ENCODE results near the gene USE1. TPM values are rescaled to one million over a fixed set of nuclear protein-coding genes. Genes with fewer than 3 reads are reported as not detected.

Gene USE1
- total and polyA plus RNA-seq, 8 donors: 16.2 to 113 (median 55.3) TPM; not detected in 1

- peaks cover 14 to 29% (median 26%) of the 10 kb centered on the region in 4 donors for H3K4me1 ChIP-seq
- H3K4me3 ChIP-seq: no peak overlapping the region
- intact Hi-C loops (cut with DNase I; ENCODE audit: low total_unique reads): no loop called here
- TF ChIP-seq POLR2AphosphoS5 (IDR thresholded peaks at IDR 0.05): no peak
- TF ChIP-seq, protein P1, sequence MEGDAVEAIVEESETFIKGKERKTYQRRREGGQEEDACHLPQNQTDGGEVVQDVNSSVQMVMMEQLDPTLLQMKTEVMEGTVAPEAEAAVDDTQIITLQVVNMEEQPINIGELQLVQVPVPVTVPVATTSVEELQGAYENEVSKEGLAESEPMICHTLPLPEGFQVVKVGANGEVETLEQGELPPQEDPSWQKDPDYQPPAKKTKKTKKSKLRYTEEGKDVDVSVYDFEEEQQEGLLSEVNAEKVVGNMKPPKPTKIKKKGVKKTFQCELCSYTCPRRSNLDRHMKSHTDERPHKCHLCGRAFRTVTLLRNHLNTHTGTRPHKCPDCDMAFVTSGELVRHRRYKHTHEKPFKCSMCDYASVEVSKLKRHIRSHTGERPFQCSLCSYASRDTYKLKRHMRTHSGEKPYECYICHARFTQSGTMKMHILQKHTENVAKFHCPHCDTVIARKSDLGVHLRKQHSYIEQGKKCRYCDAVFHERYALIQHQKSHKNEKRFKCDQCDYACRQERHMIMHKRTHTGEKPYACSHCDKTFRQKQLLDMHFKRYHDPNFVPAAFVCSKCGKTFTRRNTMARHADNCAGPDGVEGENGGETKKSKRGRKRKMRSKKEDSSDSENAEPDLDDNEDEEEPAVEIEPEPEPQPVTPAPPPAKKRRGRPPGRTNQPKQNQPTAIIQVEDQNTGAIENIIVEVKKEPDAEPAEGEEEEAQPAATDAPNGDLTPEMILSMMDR (IDR thresholded peaks at IDR 0.05): no peak
- TF ChIP-seq EP300 (IDR thresholded peaks at IDR 0.05): no peak
- no peak for TF ChIP-seq POLR2A (IDR thresholded peaks at IDR 0.05)
- peaks cover 13 to 30% (median 25%) of the 10 kb centered on the region in 4 donors for H3K36me3 ChIP-seq
- H3K27ac ChIP-seq: no peak overlapping the region
- H3K9me3 ChIP-seq: no peaks in the 10 kb centered on the region
- H3K27me3 ChIP-seq: no peaks in the 10 kb centered on the region
- DNase-seq: no peak
- WGBS, 5 donors: 97 to 100% (median 98%) methylated on average over 6 to 8 of the region's 8 CpGs
Observed at GRCh38 chr19:17219286-17219685, 4.1 kb downstream of the USE1 start.

GRCh38 chr19:17220207-17220758, 5.1 kb downstream of the USE1 start:
- Histone ChIP-seq H3K36me3 (peaks cover 13 to 30% (median 25%) of the 10 kb centered on the region in 4 donors), H3K27ac (peak overlapping the region in 3 of 5 donors; percentile 16 to 39 (median 34)), H3K4me1 (peaks cover 7 to 24% (median 18%) of the 10 kb centered on the region in 4 donors), H3K27me3 (no peaks in the 10 kb centered on the region), H3K4me3 (no peak overlapping the region), H3K9me3 (no peaks in the 10 kb centered on the region)
- 31 to 42% (median 33%) methylated on average over 13 to 14 of the region's 14 CpGs for WGBS, 5 donors
- intact Hi-C loops (cut with DNase I; ENCODE audit: low total_unique reads): no loop called here
- no peak for TF ChIP-seq EP300 (IDR thresholded peaks at IDR 0.05)
- TF ChIP-seq, protein P1 (IDR thresholded peaks at IDR 0.05): no peak
- TF ChIP-seq POLR2A (IDR thresholded peaks at IDR 0.05): no peak
- peak in 1 of 2 donors; percentile 82 for DNase-seq

GRCh38 chr19:17225053-17225452, 9.9 kb downstream of the USE1 start:
- intact Hi-C loops (cut with DNase I; ENCODE audit: low total_unique reads): no loop called here
- Histone ChIP-seq H3K4me3 (no peak overlapping the region), H3K27ac (no peak overlapping the region), H3K36me3 (peaks cover 0 to 16% (median 14%) of the 10 kb centered on the region in 4 donors), H3K27me3 (no peaks in the 10 kb centered on the region), H3K4me1 (peaks cover 12 to 30% (median 24%) of the 10 kb centered on the region in 4 donors), H3K9me3 (no peaks in the 10 kb centered on the region)
- DNase-seq: no peak
- 77 to 88% (median 81%) methylated on average over 10 of the region's 10 CpGs for WGBS, 5 donors
- no peak for TF ChIP-seq POLR2AphosphoS5 (IDR thresholded peaks at IDR 0.05)
- TF ChIP-seq, protein P1 (IDR thresholded peaks at IDR 0.05): no peak
- no peak for TF ChIP-seq EP300 (IDR thresholded peaks at IDR 0.05)
- no peak for TF ChIP-seq POLR2A (IDR thresholded peaks at IDR 0.05)

DNA sequence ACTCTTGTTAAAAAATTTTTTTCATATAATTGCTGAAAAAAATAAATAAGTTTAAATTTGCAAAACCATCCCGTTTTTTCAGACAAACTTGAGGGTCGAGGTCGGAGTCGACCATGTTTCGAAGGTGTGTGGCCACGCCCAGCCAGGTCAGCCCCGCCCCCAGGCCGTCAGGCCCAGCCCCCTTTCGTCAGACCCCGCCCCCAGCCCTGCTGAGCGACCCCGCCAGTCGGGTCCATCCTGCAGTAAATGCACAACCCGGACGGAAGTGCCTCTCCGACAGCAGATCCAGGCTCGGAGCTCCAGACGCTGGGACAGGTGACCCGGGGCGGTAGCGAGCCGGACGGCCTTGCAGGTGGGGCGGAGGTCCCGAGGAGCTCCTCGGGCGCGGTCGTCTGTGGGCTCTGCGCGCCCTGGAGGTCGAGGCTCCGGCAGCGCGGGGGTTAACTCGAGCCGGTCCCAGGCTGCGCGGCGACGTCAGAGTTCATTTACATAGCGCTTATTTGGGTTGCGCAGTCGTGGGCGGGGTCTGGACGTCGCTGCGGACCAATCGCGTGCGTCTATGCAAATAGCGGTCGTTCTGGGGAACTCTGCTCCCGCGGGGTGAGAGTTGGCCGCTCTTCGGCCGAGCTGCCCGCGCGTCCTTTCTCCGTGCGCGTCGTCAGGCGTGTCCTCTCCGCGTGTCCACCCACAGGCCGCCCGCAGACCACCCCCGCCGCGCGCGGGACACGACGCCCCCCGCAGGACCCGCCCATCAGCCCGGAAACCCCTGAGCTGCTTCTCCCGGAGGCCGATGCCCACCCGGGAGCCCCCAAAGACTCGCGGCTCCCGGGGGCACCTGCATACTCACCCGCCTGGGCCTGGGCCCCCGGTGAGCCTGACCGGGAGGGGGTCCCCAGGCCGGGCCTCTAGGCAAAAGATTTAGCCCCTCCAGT, 11.1 kb downstream of the USE1 start, which contains the start of gene OCEL1:
Gene OCEL1 (plus strand): TSS at position 225 of the 932 bp plus-strand sequence. CDS start 22 bp downstream, at position 247.
- TF ChIP-seq, protein P1 (IDR thresholded peaks at IDR 0.05): no peak
- TF ChIP-seq POLR2A (IDR thresholded peaks at IDR 0.05) (no peak), POLR2AphosphoS5 (IDR thresholded peaks at IDR 0.05) (peak; percentile 32 to 81 (median 78)), EP300 (IDR thresholded peaks at IDR 0.05) (no peak)
- H3K9me3 ChIP-seq: no peaks in the 10 kb centered on the region
- H3K27ac ChIP-seq: peak within 1 kb of the TSS; percentile 90 to 99 (median 93)
- peak; percentile 99 for DNase-seq
- no peaks in the 10 kb centered on the region for H3K27me3 ChIP-seq
- WGBS, 5 donors: 0 to 1% (median 1%) methylated on average over 13 to 90 of the region's 90 CpGs
- intact Hi-C loops (cut with DNase I; ENCODE audit: low total_unique reads): no loop called here
- H3K36me3 ChIP-seq: peaks cover 0 to 26% (median 25%) of the 10 kb centered on the region in 4 donors
- H3K4me3 ChIP-seq: peak within 1 kb of the TSS; percentile 57 to 74 (median 66)
- H3K4me1 ChIP-seq: peaks cover 12 to 23% (median 21%) of the 10 kb centered on the region in 4 donors

All from stomach (tissue), 9 donors.